Fibroblast of villous mesenchyme (primary cell): ENCODE results near the gene PRMT5. TPM values are rescaled to one million over a fixed set of nuclear protein-coding genes. Genes with fewer than 3 reads are reported as not detected.

Experiments used
- DNase-seq: peaks from one replicate; pipeline ENCODE4 v3.0.0-alpha.2; 2010; ENCODE audit warnings: low read depth
- H3K4me3 ChIP-seq: 2 replicates; pipeline ENCODE4 v1.5.1; 2011; ENCODE audit warnings: low read depth, mild to moderate bottlenecking, low read length
- CTCF ChIP-seq: IDR thresholded peaks from 2 replicates; pipeline ENCODE4 v1.5.1; 2012; ENCODE audit warnings: low read depth, mild to moderate bottlenecking, low read length; ENCODE audit not compliant: insufficient read depth
- total RNA-seq: library from RNA; depleted of rRNA; stranded (reverse); fragments of >200 nt; gene quantifications from 2 replicates; pipeline ENCODE4 v1.2.3, GENCODE V29; 2012

PRMT5 gene
- total RNA-seq, 1 donor: 82.5 TPM

DNA sequence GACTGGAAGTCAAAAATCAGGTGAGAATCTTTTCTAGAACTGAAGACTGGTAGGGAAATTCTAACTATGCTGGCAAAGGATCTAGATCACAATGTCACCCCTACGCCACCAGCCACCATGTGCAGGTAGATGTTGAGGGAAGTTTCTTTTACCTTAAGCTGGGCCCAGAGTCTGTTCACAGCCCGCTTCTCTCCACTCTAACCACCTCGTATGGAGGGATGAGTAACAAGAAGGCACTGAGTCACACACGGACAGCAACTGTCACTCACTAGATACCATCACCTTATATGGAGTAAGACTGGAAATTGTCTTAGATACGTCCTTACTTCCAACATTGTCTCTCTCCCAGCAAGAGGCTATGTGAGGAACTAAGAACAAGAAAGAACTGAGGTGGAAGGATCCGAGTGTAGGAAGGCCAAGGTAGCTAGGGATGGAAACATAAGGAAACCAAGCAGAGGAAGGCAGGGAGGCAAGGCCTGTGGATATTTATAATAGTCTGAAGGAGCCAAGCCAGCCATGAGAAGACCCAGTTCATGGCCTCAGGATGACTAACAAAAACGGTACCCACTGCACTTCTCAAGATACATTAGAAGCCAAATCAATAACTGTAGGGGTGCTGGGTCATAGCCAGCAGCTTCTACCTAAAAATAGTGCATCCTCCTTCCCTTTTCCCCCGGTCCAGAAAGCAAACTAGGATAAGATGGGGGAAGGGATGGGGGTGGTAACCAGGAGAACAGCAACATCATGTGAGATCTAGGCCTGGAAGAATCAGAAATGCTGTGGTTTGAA is 30.7 kb downstream of the PRMT5 start:
- peak; percentile 64 for DNase-seq
- no peak for TF ChIP-seq CTCF
- no peak overlapping the region for H3K4me3 ChIP-seq

GRCh38 chr14:22897357-22897756 is 31.8 kb downstream of the PRMT5 start:
- DNase-seq: no peak
- no peak overlapping the region for H3K4me3 ChIP-seq
- no peak for TF ChIP-seq CTCF

DNA sequence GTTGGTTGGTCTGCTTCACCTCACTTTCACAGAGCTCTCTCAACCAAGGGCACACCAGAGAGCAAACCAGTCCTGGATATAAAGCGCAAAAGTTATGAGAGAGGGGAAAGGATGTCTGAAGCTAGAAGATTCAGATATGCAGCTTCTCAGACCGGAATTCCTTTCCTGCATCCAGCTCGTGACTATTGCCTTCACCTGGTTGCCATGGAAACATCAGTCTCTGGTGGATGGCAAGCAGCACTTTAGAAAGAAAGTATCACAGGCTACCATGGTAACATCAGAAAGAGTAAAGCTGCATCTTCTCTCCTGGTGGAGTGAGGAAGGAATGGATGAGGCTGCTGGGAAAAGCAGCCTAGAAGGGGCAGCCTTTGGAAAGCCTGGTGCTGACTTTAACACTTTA is 32.4 kb downstream of the PRMT5 start:
- no peak for TF ChIP-seq CTCF
- no peak for DNase-seq
- no peak overlapping the region for H3K4me3 ChIP-seq

DNA sequence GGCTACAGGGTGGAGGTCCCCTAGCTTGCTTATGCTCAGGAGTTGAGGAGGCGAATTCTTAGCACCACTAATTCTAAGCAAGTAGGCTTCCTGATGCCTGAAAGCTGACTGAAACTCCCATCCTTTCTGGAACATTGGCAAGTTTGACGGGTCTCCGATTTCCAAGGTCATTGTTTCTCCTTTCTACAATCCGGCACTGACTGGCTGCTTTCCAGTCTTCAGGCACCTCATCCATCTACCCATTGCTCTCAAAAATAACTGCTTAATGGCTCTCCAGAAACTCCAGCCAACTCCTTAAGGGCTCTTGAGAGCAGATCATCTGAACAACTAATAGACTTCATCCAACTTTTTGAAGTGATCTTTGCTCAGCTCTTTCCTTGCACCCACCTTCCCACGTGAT is 32.8 kb downstream of the PRMT5 start:
- no peak overlapping the region for H3K4me3 ChIP-seq
- TF ChIP-seq CTCF: no peak
- DNase-seq: no peak

DNA sequence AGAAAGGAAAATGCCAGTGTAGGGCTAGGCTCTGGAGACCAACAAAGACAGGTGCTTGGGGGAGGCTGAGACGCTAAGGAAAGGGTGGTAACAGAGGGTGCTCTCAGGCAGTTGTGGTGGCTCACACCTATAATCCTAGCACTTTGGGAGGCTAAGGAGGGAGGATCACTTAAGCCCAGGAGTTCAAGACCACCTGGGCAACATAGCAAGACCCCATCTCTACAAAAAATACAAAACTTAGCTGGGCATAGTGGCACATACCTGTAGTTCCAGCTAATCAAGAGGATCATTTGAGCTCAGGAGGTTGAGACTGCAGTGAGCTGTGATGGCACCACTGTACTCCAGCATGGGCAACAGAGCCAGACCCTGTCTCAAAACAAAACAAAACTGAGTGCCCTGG is 33.8 kb downstream of the PRMT5 start:
- no peak overlapping the region for H3K4me3 ChIP-seq
- no peak for DNase-seq
- TF ChIP-seq CTCF: no peak

GRCh38 chr14:22893706-22894105 is 35.5 kb downstream of the PRMT5 start:
- DNase-seq: no peak
- TF ChIP-seq CTCF: no peak
- H3K4me3 ChIP-seq: no peak overlapping the region

DNA sequence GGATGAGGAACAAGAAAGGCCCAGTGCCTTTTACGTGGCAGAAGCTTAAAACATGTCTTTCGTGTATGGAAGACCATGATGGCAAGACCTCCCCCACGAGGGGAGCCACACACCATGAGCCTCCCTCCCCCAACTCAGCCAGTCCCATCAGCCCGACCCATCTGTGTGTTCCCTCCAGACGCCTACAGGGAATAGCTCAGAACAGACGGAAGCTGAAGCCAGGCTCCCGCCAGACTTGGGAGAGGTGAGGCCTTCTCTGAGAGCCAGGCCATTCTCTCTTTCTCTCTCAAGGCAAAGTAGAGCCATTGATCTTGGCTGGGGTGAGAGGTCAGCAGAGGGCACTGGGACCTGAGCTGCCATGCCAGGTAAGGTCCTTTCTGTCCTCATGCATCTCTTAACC is 36.7 kb downstream of the PRMT5 start:
- DNase-seq: no peak
- no peak overlapping the region for H3K4me3 ChIP-seq
- no peak for TF ChIP-seq CTCF
